ENCODE measurements around the gene SNAI1. TPM values are rescaled to one million over a fixed set of nuclear protein-coding genes. Genes with fewer than 3 reads are reported as not detected.

SNAI1 gene
- total RNA-seq, 1 donor from 2014 or later = 13.4 TPM

- no peaks in the 10 kb centered on the region for H3K27me3 Mint-ChIP-seq (ENCODE audit: unreplicated experiment)
- H3K27ac Mint-ChIP-seq (ENCODE audit: unreplicated experiment) = no peak overlapping the region
- TF ChIP-seq CTCF (IDR thresholded peaks at IDR 0.05) = no peak
- H3K36me3 Mint-ChIP-seq (ENCODE audit: unreplicated experiment) = no peaks in the 10 kb centered on the region
- H3K9me3 Mint-ChIP-seq (ENCODE audit: unreplicated experiment) = no peaks in the 10 kb centered on the region
- DNase-seq (ENCODE audit: extremely low spot score, unreplicated experiment) = no peak
- peaks cover 9% of the 10 kb centered on the region for H3K4me1 Mint-ChIP-seq (ENCODE audit: unreplicated experiment)
- no peak overlapping the region for H3K4me3 Mint-ChIP-seq (ENCODE audit: unreplicated experiment)
Observed at GRCh38 chr20:49966861-49967260, 15.9 kb upstream of the SNAI1 start.

- Mint-ChIP-seq H3K27me3 (ENCODE audit: unreplicated experiment) (no peaks in the 10 kb centered on the region), H3K27ac (ENCODE audit: unreplicated experiment) (no peak overlapping the region), H3K9me3 (ENCODE audit: unreplicated experiment) (no peaks in the 10 kb centered on the region), H3K36me3 (ENCODE audit: unreplicated experiment) (no peaks in the 10 kb centered on the region), H3K4me1 (ENCODE audit: unreplicated experiment) (peaks cover 9% of the 10 kb centered on the region), H3K4me3 (ENCODE audit: unreplicated experiment) (no peak overlapping the region)
- DNase-seq (ENCODE audit: extremely low spot score, unreplicated experiment) = no peak
- no peak for TF ChIP-seq CTCF (IDR thresholded peaks at IDR 0.05)
Observed at GRCh38 chr20:49969234-49969633, 13.5 kb upstream of the SNAI1 start.

GRCh38 chr20:49969946-49970345 lies 12.8 kb upstream of the SNAI1 start:
- Mint-ChIP-seq H3K9me3 (ENCODE audit: unreplicated experiment) (no peaks in the 10 kb centered on the region), H3K4me3 (ENCODE audit: unreplicated experiment) (no peak overlapping the region), H3K27ac (ENCODE audit: unreplicated experiment) (no peak overlapping the region), H3K27me3 (ENCODE audit: unreplicated experiment) (no peaks in the 10 kb centered on the region), H3K36me3 (ENCODE audit: unreplicated experiment) (no peaks in the 10 kb centered on the region), H3K4me1 (ENCODE audit: unreplicated experiment) (peaks cover 9% of the 10 kb centered on the region)
- no peak for TF ChIP-seq CTCF (IDR thresholded peaks at IDR 0.05)
- no peak for DNase-seq (ENCODE audit: extremely low spot score, unreplicated experiment)

GRCh38 chr20:49970498-49970897 lies 12.3 kb upstream of the SNAI1 start:
- Mint-ChIP-seq H3K4me1 (ENCODE audit: unreplicated experiment) (peaks cover 9% of the 10 kb centered on the region), H3K9me3 (ENCODE audit: unreplicated experiment) (no peaks in the 10 kb centered on the region), H3K36me3 (ENCODE audit: unreplicated experiment) (no peaks in the 10 kb centered on the region), H3K4me3 (ENCODE audit: unreplicated experiment) (no peak overlapping the region), H3K27ac (ENCODE audit: unreplicated experiment) (no peak overlapping the region), H3K27me3 (ENCODE audit: unreplicated experiment) (no peaks in the 10 kb centered on the region)
- no peak for DNase-seq (ENCODE audit: extremely low spot score, unreplicated experiment)
- no peak for TF ChIP-seq CTCF (IDR thresholded peaks at IDR 0.05)

GRCh38 chr20:49973981-49974380 lies 8.8 kb upstream of the SNAI1 start:
- Mint-ChIP-seq H3K4me1 (ENCODE audit: unreplicated experiment) (peaks cover 6% of the 10 kb centered on the region), H3K4me3 (ENCODE audit: unreplicated experiment) (no peak overlapping the region), H3K27ac (ENCODE audit: unreplicated experiment) (no peak overlapping the region), H3K9me3 (ENCODE audit: unreplicated experiment) (no peaks in the 10 kb centered on the region), H3K27me3 (ENCODE audit: unreplicated experiment) (no peaks in the 10 kb centered on the region), H3K36me3 (ENCODE audit: unreplicated experiment) (no peaks in the 10 kb centered on the region)
- no peak for DNase-seq (ENCODE audit: extremely low spot score, unreplicated experiment)
- TF ChIP-seq CTCF (IDR thresholded peaks at IDR 0.05) = no peak

Data from osteocyte (in vitro differentiated cells).